Inflammatory macrophage treated with lipopolysaccharide for 1 hour (primary cell): Measurements from ENCODE around the gene SEPHS2.
A peak's percentile ranks its signal among the peaks of the same experiment; 100 is the strongest.
"Not testable (repeated sequence)": the region's sequence is repeated elsewhere in the genome, so short reads cannot be mapped to it uniquely, and the experiment has no call there.

ENCODE experiments used
- DNase-seq, 2 donors: peaks; one replicate each; pipeline ENCODE4 v3.0.0-alpha.2; 2020 to 2022

SEPHS2 gene

GRCh38 chr16:30461426-30461825, 15.8 kb upstream of the SEPHS2 start:
- not testable (repeated sequence) for DNase-seq

- DNase-seq, result no peak
Observed at GRCh38 chr16:30459456-30459855, 13.8 kb upstream of the SEPHS2 start.

- DNase-seq, result peak; percentile 78 to 84
Observed at GRCh38 chr16:30458561-30459394, 13.1 kb upstream of the SEPHS2 start.

- no peak for DNase-seq
Observed at GRCh38 chr16:30457743-30458560, 12.3 kb upstream of the SEPHS2 start.

- DNase-seq, result no peak
Observed at GRCh38 chr16:30457256-30457655, 11.6 kb upstream of the SEPHS2 start.

GRCh38 chr16:30456302-30456701, 10.6 kb upstream of the SEPHS2 start:
- DNase-seq, result no peak

- DNase-seq, result not testable (repeated sequence)
Observed at GRCh38 chr16:30452709-30453580, 7.3 kb upstream of the SEPHS2 start.

GRCh38 chr16:30449116-30449435, 3.4 kb upstream of the SEPHS2 start:
- no peak for DNase-seq

GRCh38 chr16:30447512-30448226, 2.0 kb upstream of the SEPHS2 start:
- DNase-seq, result no peak

- no peak for DNase-seq
Observed at GRCh38 chr16:30446203-30446595, 525 bp upstream of the SEPHS2 start.

GRCh38 chr16:30445149-30445407, 596 bp downstream of the SEPHS2 start:
- no peak for DNase-seq

GRCh38 chr16:30444231-30445148, 1.2 kb downstream of the SEPHS2 start:
- no peak for DNase-seq

- peak; percentile 54 to 78 for DNase-seq
Observed at GRCh38 chr16:30443631-30444030, 2.0 kb downstream of the SEPHS2 start.

GRCh38 chr16:30439720-30440348, 5.8 kb downstream of the SEPHS2 start:
- peak; percentile 68 to 96 for DNase-seq

GRCh38 chr16:30438835-30439234, 6.8 kb downstream of the SEPHS2 start:
- DNase-seq, result no peak

GRCh38 chr16:30437511-30438046, 8.1 kb downstream of the SEPHS2 start:
- no peak for DNase-seq

GRCh38 chr16:30434852-30435251, 10.8 kb downstream of the SEPHS2 start:
- no peak for DNase-seq

GRCh38 chr16:30430428-30430970, 15.2 kb downstream of the SEPHS2 start:
- DNase-seq, result no peak

GRCh38 chr16:30429678-30430427, 15.8 kb downstream of the SEPHS2 start, which contains the start of gene DCTPP1:
Gene DCTPP1, minus strand, starts transcription at chr16:30430030. Its CDS starts 50 bp downstream, at chr16:30429980.
- DNase-seq, result peak; percentile 98

GRCh38 chr16:30429418-30429677, 16.3 kb downstream of the SEPHS2 start:
- DNase-seq, result no peak
